Measurements from ENCODE around the gene FOXN3.

DNA sequence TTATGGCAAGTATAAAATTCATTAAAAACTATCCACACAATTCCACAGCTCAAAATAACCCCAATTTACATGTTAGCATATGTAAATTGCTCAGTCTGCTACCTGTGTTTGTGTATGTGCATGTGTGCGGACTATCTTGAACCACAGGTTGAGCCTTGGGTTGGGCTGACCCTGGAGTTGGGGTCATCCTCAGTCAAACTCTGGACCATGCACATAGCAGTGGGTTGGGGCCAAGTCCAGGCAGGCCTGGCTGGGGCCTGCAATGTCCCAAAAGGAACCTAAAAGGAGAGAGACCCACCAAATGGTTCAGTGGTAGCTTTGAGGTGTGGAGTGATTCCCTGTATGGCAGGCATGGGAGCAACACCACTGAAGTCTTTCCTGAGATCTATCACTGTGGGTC, 156.1 kb downstream of the FOXN3 start:
- TF ChIP-seq POLR2A (IDR thresholded peaks at IDR 0.05; ENCODE audit: low read length) (no peak), GATA1 (IDR thresholded peaks at IDR 0.05; ENCODE audit: low read depth, low read length) (no peak)

All from erythroblast (primary cell).